Endodermal cell (in vitro differentiated cells): ENCODE results near the gene PRR20G. TPM values are rescaled to one million over a fixed set of nuclear protein-coding genes. Genes with fewer than 3 reads are reported as not detected.

Experiments
- DNase-seq: peaks from one replicate; pipeline ENCODE4 v3.0.0-alpha.2; 2017
- H3K27ac ChIP-seq: 2 replicates; pipeline ENCODE4 v1.5.1; 2013; ENCODE audit warnings: mild to moderate bottlenecking, low read depth, low read length, moderate library complexity
- H3K27me3 ChIP-seq: 2 replicates; pipeline ENCODE4 v1.6.1; 2013; ENCODE audit warnings: mild to moderate bottlenecking, low read length, moderate library complexity; ENCODE audit not compliant: insufficient read depth, control insufficient read depth, poor library complexity, severe bottlenecking
- H3K36me3 ChIP-seq: 2 replicates; pipeline ENCODE4 v1.7.0; 2013; ENCODE audit warnings: mild to moderate bottlenecking, low read length, moderate library complexity; ENCODE audit not compliant: control insufficient read depth, insufficient read depth
- H3K4me1 ChIP-seq: one replicate; pipeline ENCODE4 v1.7.0; 2013; ENCODE audit warnings: low read length; ENCODE audit not compliant: control insufficient read depth, insufficient read depth
- H3K4me3 ChIP-seq: 2 replicates; pipeline ENCODE4 v1.5.1; 2013; ENCODE audit warnings: mild to moderate bottlenecking, low read length, moderate library complexity
- H3K9ac ChIP-seq: 2 replicates; pipeline ENCODE4 v1.6.1; 2013; ENCODE audit warnings: mild to moderate bottlenecking, low read length, moderate library complexity; ENCODE audit not compliant: poor library complexity, severe bottlenecking; ENCODE audit errors: extremely low read depth
- H3K9me3 ChIP-seq: 2 replicates; pipeline ENCODE4 v1.6.1; 2013; ENCODE audit warnings: mild to moderate bottlenecking, low read length, moderate library complexity; ENCODE audit not compliant: control insufficient read depth
- H3K27ac Mint-ChIP-seq: 2 replicates; pipeline ENCODE4 v1.8.0; 2020; ENCODE audit warnings: mixed read lengths
- H3K27me3 Mint-ChIP-seq: 2 replicates; pipeline ENCODE4 v1.8.0; 2021; ENCODE audit warnings: mild to moderate bottlenecking, mixed read lengths; ENCODE audit not compliant: insufficient read depth
- H3K36me3 Mint-ChIP-seq: 2 replicates; pipeline ENCODE4 v1.8.0; 2020; ENCODE audit warnings: low read depth, mixed read lengths
- H3K4me1 Mint-ChIP-seq: 2 replicates; pipeline ENCODE4 v1.8.0; 2020; ENCODE audit warnings: mixed read lengths
- H3K4me3 Mint-ChIP-seq: 2 replicates; pipeline ENCODE4 v1.8.0; 2020; ENCODE audit warnings: mild to moderate bottlenecking, moderate library complexity, mixed read lengths
- H3K9me3 Mint-ChIP-seq: 2 replicates; pipeline ENCODE4 v1.8.0; 2020; ENCODE audit warnings: mild to moderate bottlenecking, mixed read lengths
- CTCF ChIP-seq: fragments of 200-600 bp; sonication (generic); conservative IDR thresholded peaks from 2 replicates; pipeline ENCODE4 v1.5.0; 2021; ENCODE audit warnings: antibody characterized with exemption, mild to moderate bottlenecking
- WGBS, 2 experiments: methylation state at CpG; one replicate each; pipeline versions ENCODE4 v1.1.5 to v1.1.7; 2013; ENCODE audit warnings: missing lambda C conversion rate in 2 of 2, mixed read lengths in 1 of 2; ENCODE audit not compliant: insufficient coverage in 1 of 2, insufficient read length in 1 of 2; 5-methylcytosine and 5-hydroxymethylcytosine counted together
- total RNA-seq, 2 donors: library from RNA; stranded (reverse); fragmentation: NEBNext Ultra II Directional in 1 of 2; extraction: Animal tissue kit (Norgen Biotek cat#: 25700) in 1 of 2; gene quantifications; 2 replicates in 1 of 2; 3 replicates in 1 of 2; pipeline ENCODE4 v1.2.1, GENCODE V29; 2021

PRR20G gene
- total RNA-seq, 2 donors from 2014 or later = not detected

- H3K9me3 Mint-ChIP-seq = peaks cover 19% of the 10 kb centered on the region
- Histone ChIP-seq H3K4me3 (no peak overlapping the region), H3K9me3 (no peaks in the 10 kb centered on the region), H3K27ac (no peak overlapping the region), H3K4me1 (no peaks in the 10 kb centered on the region), H3K9ac (no peak overlapping the region), H3K36me3 (no peaks in the 10 kb centered on the region), H3K27me3 (no peaks in the 10 kb centered on the region)
- DNase-seq = no peak
- no peaks in the 10 kb centered on the region for H3K36me3 Mint-ChIP-seq
- no peaks in the 10 kb centered on the region for H3K4me1 Mint-ChIP-seq
- no peak overlapping the region for H3K27ac Mint-ChIP-seq
- peaks cover 14% of the 10 kb centered on the region for H3K27me3 Mint-ChIP-seq
- no peak for TF ChIP-seq CTCF
- H3K4me3 Mint-ChIP-seq = no peak overlapping the region
- 81 to 82% methylated on average over 4 to 5 of the region's 5 CpGs for WGBS, 2 experiments
Measured at GRCh38 chr3:127257351-127257750, 30.5 kb downstream of the PRR20G start.

GRCh38 chr3:127256733-127257271 is 31.0 kb downstream of the PRR20G start:
- Histone ChIP-seq H3K9ac (no peak overlapping the region), H3K36me3 (no peaks in the 10 kb centered on the region), H3K4me3 (no peak overlapping the region), H3K27ac (no peak overlapping the region), H3K9me3 (no peaks in the 10 kb centered on the region), H3K4me1 (no peaks in the 10 kb centered on the region), H3K27me3 (no peaks in the 10 kb centered on the region)
- Mint-ChIP-seq H3K27me3 (peaks cover 15% of the 10 kb centered on the region), H3K36me3 (no peaks in the 10 kb centered on the region), H3K4me3 (no peak overlapping the region), H3K9me3 (peaks cover 25% of the 10 kb centered on the region), H3K27ac (no peak overlapping the region), H3K4me1 (no peaks in the 10 kb centered on the region)
- no peak for DNase-seq
- WGBS, 2 experiments = 91 to 93% methylated on average over 8 to 10 of the region's 10 CpGs
- TF ChIP-seq CTCF = no peak

DNA sequence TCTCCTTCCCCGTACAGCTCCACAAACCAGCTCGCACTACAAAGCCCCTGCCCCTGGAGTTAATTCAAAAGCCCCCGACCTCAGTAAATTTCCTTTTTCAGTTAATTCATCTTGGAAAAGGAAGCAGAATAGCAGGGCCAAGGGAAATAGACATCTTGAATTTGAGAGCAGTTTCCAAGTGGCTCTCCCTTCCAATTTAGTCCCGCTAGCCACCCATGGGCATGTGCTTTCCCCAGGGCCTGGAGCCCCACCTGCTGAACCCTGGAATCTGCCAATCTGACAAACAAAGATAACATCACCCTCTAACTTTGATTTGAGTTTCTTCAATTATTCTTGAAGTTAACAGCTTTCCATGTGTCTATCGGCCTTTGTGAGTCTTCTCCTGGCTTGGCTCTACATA is 31.7 kb downstream of the PRR20G start:
- Mint-ChIP-seq H3K9me3 (peaks cover 31% of the 10 kb centered on the region), H3K4me3 (no peak overlapping the region), H3K4me1 (no peaks in the 10 kb centered on the region), H3K27ac (no peak overlapping the region), H3K36me3 (no peaks in the 10 kb centered on the region), H3K27me3 (peaks cover 15% of the 10 kb centered on the region)
- TF ChIP-seq CTCF = no peak
- Histone ChIP-seq H3K4me1 (no peaks in the 10 kb centered on the region), H3K9ac (no peak overlapping the region), H3K27ac (no peak overlapping the region), H3K36me3 (no peaks in the 10 kb centered on the region), H3K9me3 (peaks cover 7% of the 10 kb centered on the region), H3K4me3 (no peak overlapping the region), H3K27me3 (no peaks in the 10 kb centered on the region)
- 86 to 91% methylated on average over 2 to 5 of the region's 5 CpGs for WGBS, 2 experiments
- DNase-seq = no peak
